Mesenchymal stem cell (in vitro differentiated cells and primary cell): ENCODE results near the gene HBA1.
"Not testable (repeated sequence)": the region's sequence is repeated elsewhere in the genome, so short reads cannot be mapped to it uniquely, and the experiment has no call there.

ENCODE experiments used
- DNase-seq: peaks from one replicate; pipeline ENCODE4 v3.0.0-alpha.2; 2013
- H2AFZ ChIP-seq: one replicate; pipeline ENCODE4 v1.6.1; 2013; ENCODE audit warnings: low read depth, mild to moderate bottlenecking, control low read depth, inconsistent platforms, low read length, moderate library complexity
- H2AK5ac ChIP-seq: 2 replicates; pipeline ENCODE4 v1.6.1; 2013; ENCODE audit warnings: low read length, moderate library complexity, mild to moderate bottlenecking, inconsistent platforms; ENCODE audit not compliant: severe bottlenecking
- H2BK120ac ChIP-seq: one replicate; pipeline ENCODE4 v1.6.1; 2013; ENCODE audit warnings: low read depth, mild to moderate bottlenecking, inconsistent platforms, low read length, moderate library complexity
- H2BK12ac ChIP-seq, 2 experiments: one replicate each; pipeline ENCODE4 v1.6.1; 2013; ENCODE audit warnings: inconsistent platforms in 2 of 2, low read length in 2 of 2, mild to moderate bottlenecking in 2 of 2, moderate library complexity in 2 of 2, control low read depth in 1 of 2
- H2BK15ac ChIP-seq: one replicate; pipeline ENCODE4 v1.6.1; 2013; ENCODE audit warnings: mild to moderate bottlenecking, low read depth, inconsistent platforms; ENCODE audit not compliant: poor library complexity, severe bottlenecking
- H2BK5ac ChIP-seq: 2 replicates; pipeline ENCODE4 v1.6.1; 2013; ENCODE audit warnings: low read depth, mild to moderate bottlenecking, low read length, control low read depth, inconsistent platforms; ENCODE audit not compliant: poor library complexity, severe bottlenecking
- H3K14ac ChIP-seq, 2 experiments: one replicate each; pipeline ENCODE4 v1.6.1; 2013; ENCODE audit warnings: inconsistent platforms in 2 of 2, low read length in 2 of 2, control low read depth in 1 of 2, mild to moderate bottlenecking in 1 of 2, moderate library complexity in 1 of 2
- H3K18ac ChIP-seq, 2 experiments: one replicate each; pipeline ENCODE4 v1.6.1; 2013; ENCODE audit warnings: inconsistent platforms in 2 of 2, low read length in 2 of 2, control low read depth in 1 of 2, low read depth in 1 of 2, mild to moderate bottlenecking in 1 of 2
- H3K23ac ChIP-seq, 2 experiments: one replicate each; pipeline ENCODE4 v1.6.1; 2013; ENCODE audit warnings: inconsistent platforms in 2 of 2, low read length in 2 of 2, mild to moderate bottlenecking in 2 of 2, moderate library complexity in 2 of 2, control low read depth in 1 of 2
- H3K27ac ChIP-seq: 2 replicates; pipeline ENCODE4 v1.5.1; 2013; ENCODE audit warnings: mild to moderate bottlenecking, moderate library complexity, low read length, control low read depth, inconsistent platforms; ENCODE audit not compliant: poor library complexity, severe bottlenecking
- H3K27me3 ChIP-seq, 2 experiments: 2 replicates each; pipeline versions ENCODE4 v1.6.1 to v1.7.0; 2013; ENCODE audit warnings: low read length in 2 of 2, mild to moderate bottlenecking in 2 of 2, moderate library complexity in 2 of 2, control low read depth in 1 of 2, inconsistent platforms in 1 of 2; ENCODE audit not compliant: control insufficient read depth in 1 of 2, insufficient read depth in 1 of 2
- H3K36me3 ChIP-seq, 2 experiments: 2 replicates each; pipeline versions ENCODE4 v1.6.1 to v1.7.0; 2013; ENCODE audit warnings: low read length in 2 of 2, control low read depth in 1 of 2, inconsistent platforms in 1 of 2, low read depth in 1 of 2, mild to moderate bottlenecking in 1 of 2; ENCODE audit not compliant: insufficient read depth in 2 of 2, control insufficient read depth in 1 of 2
- H3K4ac ChIP-seq, 2 experiments: one replicate each; pipeline ENCODE4 v1.6.1; 2013; ENCODE audit warnings: inconsistent platforms in 2 of 2, low read length in 2 of 2, mild to moderate bottlenecking in 2 of 2, moderate library complexity in 2 of 2, control low read depth in 1 of 2, low read depth in 1 of 2
- H3K4me1 ChIP-seq: 2 replicates; pipeline ENCODE4 v1.6.1; 2013; ENCODE audit warnings: low read depth, low read length, control low read depth; ENCODE audit not compliant: control insufficient read depth, insufficient read depth
- H3K4me2 ChIP-seq: 2 replicates; pipeline ENCODE4 v1.6.1; 2013; ENCODE audit warnings: low read length, mild to moderate bottlenecking, inconsistent platforms; ENCODE audit not compliant: poor library complexity, severe bottlenecking
- H3K4me3 ChIP-seq, 2 experiments: 2 replicates each; pipeline versions ENCODE4 v1.5.1 to v1.7.0; 2013; ENCODE audit warnings: low read length in 2 of 2, mild to moderate bottlenecking in 2 of 2, control low read depth in 1 of 2, low read depth in 1 of 2; ENCODE audit not compliant: insufficient read depth in 1 of 2
- H3K79me1 ChIP-seq: replicated peaks from 2 replicates; pipeline ENCODE4 v1.6.1; 2013; ENCODE audit warnings: mild to moderate bottlenecking, control low read depth, low read length, inconsistent platforms; ENCODE audit not compliant: poor library complexity, severe bottlenecking
- H3K9ac ChIP-seq: 2 replicates; pipeline ENCODE4 v1.7.0; 2013; ENCODE audit warnings: mild to moderate bottlenecking, low read length, moderate library complexity
- H3K9me3 ChIP-seq: 2 replicates; pipeline ENCODE4 v1.7.0; 2013; ENCODE audit warnings: mild to moderate bottlenecking, low read length; ENCODE audit not compliant: control insufficient read depth
- H4K8ac ChIP-seq: one replicate; pipeline ENCODE4 v1.6.1; 2013; ENCODE audit warnings: inconsistent platforms, mild to moderate bottlenecking, low read length, moderate library complexity
- H4K91ac ChIP-seq: one replicate; pipeline ENCODE4 v1.6.1; 2013; ENCODE audit warnings: mild to moderate bottlenecking, low read length, inconsistent platforms
- WGBS: methylation state at CpG from one replicate; pipeline ENCODE4 v1.1.7; 2013; ENCODE audit warnings: mixed read lengths; 5-methylcytosine and 5-hydroxymethylcytosine counted together

HBA1 gene

DNA sequence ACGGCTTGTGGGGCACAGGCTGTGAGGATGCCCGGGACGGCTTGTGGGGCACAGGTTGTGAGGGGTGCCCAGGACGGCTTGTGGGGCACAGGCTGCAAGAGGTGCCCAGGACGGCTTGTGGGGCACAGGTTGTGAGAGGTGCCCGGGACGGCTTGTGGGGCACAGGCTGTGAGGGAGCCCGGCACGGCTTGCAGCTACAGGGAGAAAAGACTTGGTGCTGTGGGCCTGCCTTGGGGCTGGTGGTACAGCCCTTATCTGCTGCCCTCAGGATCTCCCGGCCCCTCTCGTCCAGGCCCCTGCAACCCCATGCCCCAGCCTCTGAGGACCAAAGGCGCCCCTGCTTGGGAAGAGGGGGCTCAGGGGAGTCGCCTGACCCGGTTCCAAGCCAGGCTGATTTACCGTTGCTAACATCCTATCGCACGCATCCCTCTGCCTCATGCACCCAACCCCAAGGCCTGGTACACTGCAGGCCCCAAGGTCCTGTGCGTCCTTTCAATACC lies 15.7 kb upstream of the HBA1 start:
- no peak overlapping the region for H3K23ac ChIP-seq
- H2AK5ac ChIP-seq, result no peak overlapping the region
- H4K8ac ChIP-seq, result no peak overlapping the region
- H3K4me3 ChIP-seq, result no peak overlapping the region
- H3K4me2 ChIP-seq, result no peak overlapping the region
- WGBS, result 54% methylated on average over 14 of the region's 18 CpGs
- H3K36me3 ChIP-seq, result no peaks in the 10 kb centered on the region
- no peak overlapping the region for H2BK12ac ChIP-seq
- H3K14ac ChIP-seq, result no peak overlapping the region
- H4K91ac ChIP-seq, result no peak overlapping the region
- H2BK15ac ChIP-seq, result no peak overlapping the region
- H3K4ac ChIP-seq, result no peak overlapping the region
- no peak overlapping the region for H2BK120ac ChIP-seq
- peaks cover 43 to 53% of the 10 kb centered on the region in 2 experiments for H3K27me3 ChIP-seq
- H3K4me1 ChIP-seq, result peaks cover 9% of the 10 kb centered on the region
- DNase-seq, result no peak
- no peak overlapping the region for H2AFZ ChIP-seq
- no peaks in the 10 kb centered on the region for H3K9me3 ChIP-seq
- H3K79me1 ChIP-seq, result no peaks in the 10 kb centered on the region
- H3K18ac ChIP-seq, result no peak overlapping the region
- no peak overlapping the region for H3K9ac ChIP-seq
- H2BK5ac ChIP-seq, result no peak overlapping the region
- no peak overlapping the region for H3K27ac ChIP-seq

DNA sequence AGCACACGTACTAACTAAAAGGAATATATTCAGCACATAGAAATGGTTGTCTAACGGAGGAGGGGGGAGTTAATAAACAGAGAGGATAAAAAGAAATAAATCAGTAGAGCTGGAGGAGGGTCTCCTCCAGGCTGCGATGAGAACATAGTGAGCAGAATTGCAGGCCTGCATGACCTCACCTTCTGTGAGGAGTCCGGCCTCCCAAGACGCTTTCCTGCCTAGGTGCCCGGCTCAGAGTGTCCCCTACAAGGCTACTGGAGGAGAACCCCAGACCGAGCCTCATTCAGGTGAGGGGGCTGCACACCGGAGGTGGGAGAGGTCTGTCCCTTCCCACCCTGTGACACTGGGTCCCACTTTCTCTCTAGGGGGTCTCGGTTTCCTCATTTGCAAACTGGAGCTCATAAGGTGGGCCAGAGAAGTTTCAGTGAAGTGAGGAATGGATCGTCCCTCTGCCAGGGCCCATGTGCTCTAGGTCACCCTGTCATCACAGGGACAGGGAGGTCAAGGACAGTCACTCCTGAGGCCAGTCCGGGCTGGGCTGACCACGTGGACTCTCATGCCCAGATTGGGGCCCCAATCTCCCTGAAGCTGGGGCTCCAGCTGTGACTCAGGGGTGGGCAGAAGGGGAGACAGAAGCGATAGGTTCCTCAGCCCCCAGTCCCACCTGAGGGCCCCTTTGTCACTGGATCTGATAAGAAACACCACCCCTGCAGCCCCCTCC lies 14.0 kb upstream of the HBA1 start:
- no peak overlapping the region for H3K23ac ChIP-seq
- no peak overlapping the region for H3K27ac ChIP-seq
- no peak overlapping the region for H2AFZ ChIP-seq
- 88% methylated on average over 13 of the region's 13 CpGs for WGBS
- peaks cover 14% of the 10 kb centered on the region for H3K4me1 ChIP-seq
- no peak overlapping the region for H2BK15ac ChIP-seq
- H4K8ac ChIP-seq, result no peak overlapping the region
- DNase-seq, result no peak
- no peak overlapping the region for H3K4ac ChIP-seq
- no peak overlapping the region for H3K4me3 ChIP-seq
- H3K9me3 ChIP-seq, result no peaks in the 10 kb centered on the region
- peaks cover 52 to 61% of the 10 kb centered on the region in 2 experiments for H3K27me3 ChIP-seq
- H2BK12ac ChIP-seq, result no peak overlapping the region
- no peaks in the 10 kb centered on the region for H3K36me3 ChIP-seq
- H3K4me2 ChIP-seq, result no peak overlapping the region
- H3K79me1 ChIP-seq, result no peaks in the 10 kb centered on the region
- H4K91ac ChIP-seq, result no peak overlapping the region
- no peak overlapping the region for H3K18ac ChIP-seq
- H2AK5ac ChIP-seq, result no peak overlapping the region
- no peak overlapping the region for H3K14ac ChIP-seq
- H2BK5ac ChIP-seq, result no peak overlapping the region
- H2BK120ac ChIP-seq, result no peak overlapping the region
- H3K9ac ChIP-seq, result no peak overlapping the region

DNA sequence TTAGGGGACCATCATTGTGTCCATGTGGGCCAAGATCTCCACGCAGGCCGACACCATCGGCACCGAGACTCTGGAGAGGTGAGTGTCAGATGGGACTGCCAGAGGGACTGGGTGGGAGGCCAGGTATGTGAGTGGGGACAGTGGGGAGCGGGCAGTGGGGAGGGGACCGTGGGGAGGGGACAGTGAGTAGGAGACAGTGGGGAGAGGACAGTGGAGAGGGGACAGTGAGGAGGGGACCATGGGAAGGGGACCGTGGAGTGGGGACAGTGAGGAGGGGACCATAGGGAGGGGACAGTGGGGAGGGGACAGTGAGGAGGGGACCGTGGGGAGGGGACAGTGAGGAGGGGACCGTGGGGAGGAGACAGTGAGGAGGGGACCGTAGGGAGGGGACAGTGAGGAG lies 13.3 kb upstream of the HBA1 start:
- not testable (repeated sequence) for H3K79me1 ChIP-seq, H4K91ac ChIP-seq, H3K9me3 ChIP-seq, H4K8ac ChIP-seq, H3K9ac ChIP-seq, H3K4me3 ChIP-seq, H2BK5ac ChIP-seq, DNase-seq, H3K4ac ChIP-seq, H3K27ac ChIP-seq, H2BK120ac ChIP-seq, H3K18ac ChIP-seq, H3K23ac ChIP-seq, H3K36me3 ChIP-seq, H2AFZ ChIP-seq, H2BK15ac ChIP-seq, H2AK5ac ChIP-seq, H3K14ac ChIP-seq, H3K4me2 ChIP-seq, H2BK12ac ChIP-seq
- H3K27me3 ChIP-seq, result peaks cover 56 to 61% of the 10 kb centered on the region in 2 experiments
- 93% methylated on average over 10 of the region's 10 CpGs for WGBS
- H3K4me1 ChIP-seq, result peaks cover 14% of the 10 kb centered on the region

DNA sequence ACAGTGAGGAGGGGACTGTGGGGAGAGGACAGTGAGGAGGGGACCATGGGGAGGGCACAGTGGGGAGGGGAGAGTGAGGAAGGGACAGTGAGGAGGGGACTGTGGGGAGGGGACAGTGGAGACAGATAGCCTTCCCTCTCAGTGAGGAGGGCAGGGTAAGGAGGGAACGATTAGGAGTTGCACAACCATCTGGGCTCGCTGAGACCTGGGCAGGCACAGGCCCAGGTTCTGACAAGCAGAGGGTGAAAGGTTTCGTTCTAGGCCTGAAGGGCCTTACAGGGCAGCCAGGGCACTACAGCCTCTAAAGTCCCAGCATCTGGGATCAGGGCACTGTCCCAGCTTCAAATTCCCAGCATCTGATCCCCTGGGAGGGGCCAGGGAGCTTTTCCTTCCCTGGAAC lies 12.8 kb upstream of the HBA1 start:
- DNase-seq, H3K79me1 ChIP-seq, H2AK5ac ChIP-seq, H3K23ac ChIP-seq, H4K91ac ChIP-seq, H3K4ac ChIP-seq, H3K4me2 ChIP-seq, H3K36me3 ChIP-seq, H3K18ac ChIP-seq, H3K14ac ChIP-seq, H2BK15ac ChIP-seq, H3K9ac ChIP-seq, H4K8ac ChIP-seq, H2AFZ ChIP-seq, H3K9me3 ChIP-seq, H3K27ac ChIP-seq, H2BK120ac ChIP-seq, H2BK5ac ChIP-seq, H2BK12ac ChIP-seq, H3K4me3 ChIP-seq: not testable (repeated sequence)
- Histone ChIP-seq H3K4me1 (peaks cover 14% of the 10 kb centered on the region), H3K27me3 (peaks cover 61 to 62% of the 10 kb centered on the region in 2 experiments)
- no CpG with 5 or more reads among the region's 3 CpGs for WGBS
